Type B pancreatic cell (in vitro differentiated cells): ENCODE data around the gene KASH5. TPM values are rescaled to one million over a fixed set of nuclear protein-coding genes. Genes with fewer than 3 reads are reported as not detected.

ENCODE experiments used
- DNase-seq: peaks from one replicate; pipeline ENCODE4 v3.0.0; 2021; ENCODE audit warnings: mixed read lengths; ENCODE audit not compliant: unreplicated experiment; ENCODE audit errors: extremely low spot score
- H3K27ac Mint-ChIP-seq: 2 replicates; pipeline ENCODE4 v1.8.0; 2021; ENCODE audit warnings: mild to moderate bottlenecking, mixed read lengths
- H3K27me3 Mint-ChIP-seq: 2 replicates; pipeline ENCODE4 v1.8.0; 2021; ENCODE audit warnings: mixed read lengths
- H3K36me3 Mint-ChIP-seq: 2 replicates; pipeline ENCODE4 v1.8.0; 2021; ENCODE audit warnings: mixed read lengths
- H3K4me1 Mint-ChIP-seq: one replicate; pipeline ENCODE4 v1.8.0; 2021; ENCODE audit warnings: mixed read lengths; ENCODE audit not compliant: unreplicated experiment
- H3K4me3 Mint-ChIP-seq: 2 replicates; pipeline ENCODE4 v1.8.0; 2021; ENCODE audit warnings: mild to moderate bottlenecking, mixed read lengths
- H3K9me3 Mint-ChIP-seq: 2 replicates; pipeline ENCODE4 v1.8.0; 2021; ENCODE audit warnings: mixed read lengths
- CTCF ChIP-seq: fragments of 200-600 bp; sonication (generic); conservative IDR thresholded peaks from 2 replicates; pipeline ENCODE4 v1.5.0; 2021; ENCODE audit warnings: antibody characterized with exemption, mild to moderate bottlenecking
- total RNA-seq: library from RNA; stranded (reverse); gene quantifications from 2 replicates; pipeline ENCODE4 v1.2.1, GENCODE V29; 2021; ENCODE audit warnings: low replicate concordance

Gene KASH5
- total RNA-seq, 1 donor from 2014 or later: not detected

- Mint-ChIP-seq H3K4me1 (peaks cover 13% of the 10 kb centered on the region), H3K9me3 (no peaks in the 10 kb centered on the region), H3K27ac (no peak overlapping the region), H3K27me3 (no peaks in the 10 kb centered on the region), H3K4me3 (no peak overlapping the region), H3K36me3 (peaks cover 25% of the 10 kb centered on the region)
- no peak for TF ChIP-seq CTCF
- no peak for DNase-seq
These were observed 30.9 kb upstream of the KASH5 start for GRCh38 chr19:49357186-49357585.

GRCh38 chr19:49359851-49360820 is 27.9 kb upstream of the KASH5 start:
- Mint-ChIP-seq H3K27me3 (no peaks in the 10 kb centered on the region), H3K4me3 (no peak overlapping the region), H3K27ac (no peak overlapping the region), H3K36me3 (peaks cover 13% of the 10 kb centered on the region), H3K4me1 (peaks cover 13% of the 10 kb centered on the region), H3K9me3 (no peaks in the 10 kb centered on the region)
- TF ChIP-seq CTCF: no peak
- DNase-seq: no peak

GRCh38 chr19:49361438-49362047 is 26.5 kb upstream of the KASH5 start:
- H3K4me3 Mint-ChIP-seq: no peak overlapping the region
- no peaks in the 10 kb centered on the region for H3K9me3 Mint-ChIP-seq
- H3K4me1 Mint-ChIP-seq: peaks cover 7% of the 10 kb centered on the region
- H3K27me3 Mint-ChIP-seq: no peaks in the 10 kb centered on the region
- DNase-seq: peak; percentile 86
- peaks cover 8% of the 10 kb centered on the region for H3K36me3 Mint-ChIP-seq
- H3K27ac Mint-ChIP-seq: no peak overlapping the region
- no peak for TF ChIP-seq CTCF

- peaks cover 5% of the 10 kb centered on the region for H3K4me1 Mint-ChIP-seq
- no peak within 1 kb of the TSS for H3K4me3 Mint-ChIP-seq
- H3K27me3 Mint-ChIP-seq: no peaks in the 10 kb centered on the region
- DNase-seq: peak; percentile 82
- H3K27ac Mint-ChIP-seq: no peak within 1 kb of the TSS
- H3K9me3 Mint-ChIP-seq: no peaks in the 10 kb centered on the region
- no peak for TF ChIP-seq CTCF
- peaks cover 6% of the 10 kb centered on the region for H3K36me3 Mint-ChIP-seq
These were observed 25.8 kb upstream of the KASH5 start, which contains the start of gene TEAD2 for GRCh38 chr19:49362048-49362928. TSS of gene TEAD2 (minus strand) at chr19:49362416. CDS start at chr19:49360075, 2,341 bp downstream.

GRCh38 chr19:49362929-49363267 is 25.2 kb upstream of the KASH5 start:
- H3K9me3 Mint-ChIP-seq: no peaks in the 10 kb centered on the region

More at GRCh38 chr19:49362929-49363267, 25.2 kb upstream of the KASH5 start:
- no peak overlapping the region for H3K4me3 Mint-ChIP-seq
- no peak overlapping the region for H3K27ac Mint-ChIP-seq
- no peak for TF ChIP-seq CTCF
- DNase-seq: no peak
- H3K36me3 Mint-ChIP-seq: peaks cover 3% of the 10 kb centered on the region
- peaks cover 5% of the 10 kb centered on the region for H3K4me1 Mint-ChIP-seq
- no peaks in the 10 kb centered on the region for H3K27me3 Mint-ChIP-seq
